H1 (cell line): ENCODE results near the gene BPGM. TPM values are rescaled to one million over a fixed set of nuclear protein-coding genes. Genes with fewer than 3 reads are reported as not detected.

Source experiments
- SP1 ChIP-seq: IDR thresholded peaks from 2 replicates; pipeline ENCODE4 v1.6.1; 2011; ENCODE audit warnings: low read depth, low read length
- polyA plus RNA-seq, 7 experiments: library from polyadenylated mRNA; depleted of rRNA in 3 of 7; stranded (reverse) in 5 of 7; unstranded in 2 of 7; fragments of >200 nt in 5 of 7; fragments of 200-250 nt in 2 of 7; gene quantifications; 1 replicate in 5 of 7; 2 replicates in 1 of 7; 4 replicates in 1 of 7; pipeline versions ENCODE4 v1.2.1 to v1.2.3, GENCODE V29; 2011 to 2013; ENCODE audit warnings: missing spikeins in 2 of 7, mixed read lengths in 2 of 7
- total RNA-seq: library from RNA; stranded (reverse); fragmentation: NEBNext Ultra II Directional; extraction: Animal tissue kit (Norgen Biotek cat#: 25700); gene quantifications from 2 replicates; pipeline ENCODE4 v1.2.1, GENCODE V29; 2021

Gene BPGM
- total and polyA plus RNA-seq, 2 of the 8 experiments (the other 6 are each of a cell fraction or from before 2014, with no cell fraction given): 9.7 to 15.3 TPM

DNA sequence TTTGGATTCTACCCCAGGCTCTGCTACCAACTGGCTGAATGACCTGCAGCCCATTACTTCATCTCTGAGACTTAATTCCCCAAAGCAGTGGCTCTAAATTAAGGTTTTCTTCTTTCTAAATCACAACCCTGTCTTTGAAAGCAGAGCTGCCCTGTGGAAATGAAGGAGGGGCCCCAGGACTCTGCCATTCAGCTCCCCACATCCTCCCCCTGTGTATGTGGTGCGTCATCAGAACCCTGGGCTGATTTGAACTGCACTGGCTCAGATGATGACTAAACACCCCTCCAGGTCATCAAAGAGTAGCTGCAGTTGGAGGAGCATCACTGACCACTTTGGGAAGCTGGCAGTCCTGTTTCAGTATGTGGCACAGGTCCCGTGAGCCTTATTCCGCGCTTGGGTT is 46.6 kb downstream of the BPGM start (continued):
- no peak for TF ChIP-seq SP1
